SK-N-SH (cell line): ENCODE results near the gene UNC93B1. TPM values are rescaled to one million over a fixed set of nuclear protein-coding genes. Genes with fewer than 3 reads are reported as not detected.

Experiments used
- CTCF ChIA-PET: fragments of 300-600, 350-600 bp; formaldehyde crosslinking; extraction: SDS; loops from one replicate; lab custom pipeline; 2021; lab: Yijun Ruan, JAX
- POLR2A ChIA-PET: fragments of 350-600 bp; sonication (Branson Sonifier 250); formaldehyde crosslinking; extraction: SDS; loops from one replicate; lab custom pipeline; 2020; ENCODE audit warnings: antibody characterized with exemption, inconsistent platforms; lab: Yijun Ruan, JAX
- DNase-seq: peaks from one replicate; pipeline ENCODE4 v3.0.0; 2012
- H2AFZ ChIP-seq: fragments of 200-600 bp; sonication (generic); 2 replicates; pipeline ENCODE4 v1.8.1; 2016; ENCODE audit warnings: antibody characterized with exemption, mild to moderate bottlenecking, low read depth
- H3F3A ChIP-seq: fragments of 200-600 bp; sonication (generic); replicated peaks from 2 replicates; pipeline ENCODE3; 2016; ENCODE audit warnings: antibody characterized with exemption, mild to moderate bottlenecking; ENCODE audit not compliant: insufficient read depth
- H3K27ac ChIP-seq, 2 experiments: fragments of 200-500 bp in 1 of 2; fragments of 200-600 bp in 1 of 2; sonication (Bioruptor generic) in 1 of 2; sonication (generic), shearing (Covaris generic) in 1 of 2; 2 replicates each; pipeline versions ENCODE4 v1.5.1 to v1.6.1; 2014 to 2016; ENCODE audit warnings: low read depth in 2 of 2, inconsistent platforms in 1 of 2, low read length in 1 of 2, mild to moderate bottlenecking in 1 of 2, mixed read lengths in 1 of 2
- H3K27me3 ChIP-seq: fragments of 200-600 bp; sonication (generic), shearing (Covaris generic); 2 replicates; pipeline ENCODE4 v1.6.1; 2016; ENCODE audit warnings: mixed run types; ENCODE audit not compliant: insufficient read depth
- H3K36me3 ChIP-seq, 2 experiments: fragments of 200-500 bp in 1 of 2; fragments of 200-600 bp in 1 of 2; sonication (Bioruptor generic) in 1 of 2; sonication (generic) in 1 of 2; replicated peaks in 1 of 2; 2 replicates each; pipeline versions ENCODE3 to v1.5.1; 2014 to 2016; ENCODE audit warnings: low read length in 1 of 2, mild to moderate bottlenecking in 1 of 2; ENCODE audit not compliant: insufficient read depth in 2 of 2, control insufficient read depth in 1 of 2
- H3K4me1 ChIP-seq, 2 experiments: fragments of 200-500 bp in 1 of 2; fragments of 200-600 bp in 1 of 2; sonication (Bioruptor generic) in 1 of 2; sonication (generic), shearing (Covaris generic) in 1 of 2; 2 replicates each; pipeline versions ENCODE4 v1.5.1 to v1.6.1; 2014 to 2016; ENCODE audit warnings: low read depth in 1 of 2, low read length in 1 of 2, mixed run types in 1 of 2; ENCODE audit not compliant: insufficient read depth in 2 of 2, control insufficient read depth in 1 of 2
- H3K4me2 ChIP-seq: fragments of 200-600 bp; sonication (generic), shearing (Covaris generic); 2 replicates; pipeline ENCODE4 v1.6.1; 2017; ENCODE audit warnings: mixed run types
- H3K4me3 ChIP-seq, 2 experiments: fragments of 200-500 bp in 1 of 2; fragments of 200-600 bp in 1 of 2; sonication (Bioruptor generic) in 1 of 2; sonication (generic), shearing (Covaris generic) in 1 of 2; 2 replicates each; pipeline versions ENCODE4 v1.5.1 to v1.8.1; 2014 to 2016; ENCODE audit warnings: low read depth in 2 of 2, inconsistent platforms in 1 of 2, low read length in 1 of 2, mild to moderate bottlenecking in 1 of 2, mixed read lengths in 1 of 2, moderate library complexity in 1 of 2
- H3K79me2 ChIP-seq: fragments of 200-600 bp; sonication (generic); 2 replicates; pipeline ENCODE4 v1.8.1; 2017; ENCODE audit warnings: mild to moderate bottlenecking; ENCODE audit not compliant: insufficient read depth
- H3K9ac ChIP-seq: fragments of 200-600 bp; sonication (generic); 2 replicates; pipeline ENCODE4 v1.6.1; 2017; ENCODE audit warnings: mixed run types
- H3K9me2 ChIP-seq: fragments of 200-600 bp; sonication (generic); 2 replicates; pipeline ENCODE4 v1.6.1; 2017; ENCODE audit warnings: mixed run types
- H3K9me3 ChIP-seq: fragments of 200-600 bp; sonication (generic); 2 replicates; pipeline ENCODE4 v1.6.1; 2017; ENCODE audit warnings: mixed run types, mild to moderate bottlenecking, moderate library complexity
- H4K20me1 ChIP-seq: fragments of 200-600 bp; sonication (generic); 2 replicates; pipeline ENCODE4 v1.6.1; 2017; ENCODE audit warnings: mild to moderate bottlenecking, mixed run types; ENCODE audit not compliant: insufficient read depth
- CTCF ChIP-seq: fragments of 200-600 bp; sonication (generic); IDR thresholded peaks from 2 replicates; pipeline ENCODE4 v1.6.1; 2017; ENCODE audit warnings: antibody characterized with exemption, mild to moderate bottlenecking, moderate library complexity
- ELF1 ChIP-seq: IDR thresholded peaks from 2 replicates; pipeline ENCODE4 v1.4.0; 2012
- FOXJ3 ChIP-seq: sonication (generic); formaldehyde crosslinking; IDR thresholded peaks from 2 replicates; pipeline ENCODE4 v1.5.1; 2020; ENCODE audit warnings: mild to moderate bottlenecking, missing genetic modification reagents
- IRF3 ChIP-seq: fragments of 150-350 bp; IDR thresholded peaks from 2 replicates; pipeline ENCODE4 v1.6.1; 2016; ENCODE audit warnings: mild to moderate bottlenecking, low read depth, low read length
- JUND ChIP-seq: IDR thresholded peaks from 2 replicates; pipeline ENCODE4 v1.4.0; 2012
- MAX ChIP-seq: IDR thresholded peaks from 2 replicates; pipeline ENCODE4 v1.4.0; 2012; ENCODE audit warnings: low read depth
- MEF2A ChIP-seq: IDR thresholded peaks from 2 replicates; pipeline ENCODE4 v1.4.0; 2012; ENCODE audit warnings: low read depth, borderline replicate concordance
- NRF1 ChIP-seq: IDR thresholded peaks from 2 replicates; pipeline ENCODE4 v1.6.1; 2012; ENCODE audit warnings: low read depth, mild to moderate bottlenecking, low read length
- POLR2AphosphoS5 ChIP-seq: IDR thresholded peaks from 2 replicates; pipeline ENCODE4 v1.6.1; 2012; ENCODE audit warnings: low read depth, low read length
- RFX5 ChIP-seq: IDR thresholded peaks from 2 replicates; pipeline ENCODE4 v1.6.1; 2012; ENCODE audit warnings: mild to moderate bottlenecking, improper control_type of control experiment, low read length
- SIN3A ChIP-seq: IDR thresholded peaks from 2 replicates; pipeline ENCODE4 v1.6.1; 2012; ENCODE audit warnings: low read depth, mild to moderate bottlenecking, low read length, moderate library complexity, borderline replicate concordance
- SMC3 ChIP-seq: IDR thresholded peaks from 2 replicates; pipeline ENCODE4 v1.6.1; 2012; ENCODE audit warnings: low read depth, low read length, improper control_type of control experiment
- TAF1 ChIP-seq: IDR thresholded peaks from 2 replicates; pipeline ENCODE4 v1.6.1; 2012; ENCODE audit warnings: low read depth, mild to moderate bottlenecking, low read length, moderate library complexity, borderline replicate concordance
- USF1 ChIP-seq: IDR thresholded peaks from 2 replicates; pipeline ENCODE4 v1.4.0; 2012; ENCODE audit warnings: low read depth, borderline replicate concordance
- USF2 ChIP-seq: fragments of 150-350 bp; IDR thresholded peaks from 2 replicates; pipeline ENCODE4 v1.6.1; 2017; ENCODE audit warnings: antibody characterized with exemption, low read length, low read depth, borderline replicate concordance
- YY1 ChIP-seq: IDR thresholded peaks from 2 replicates; pipeline ENCODE4 v1.4.0; 2012; ENCODE audit warnings: low read depth, mild to moderate bottlenecking
- ZBTB33 ChIP-seq: IDR thresholded peaks from 2 replicates; pipeline ENCODE4 v1.4.0; 2012; ENCODE audit warnings: low read depth, borderline replicate concordance
- WGBS: methylation state at CpG from one replicate; pipeline ENCODE4 v1.1.6; 2017; ENCODE audit warnings: low lambda C conversion rate; 5-methylcytosine and 5-hydroxymethylcytosine counted together
- polyA plus RNA-seq, 3 experiments: library from polyadenylated mRNA; depleted of rRNA; stranded (reverse); fragments of >200 nt; gene quantifications; 2 replicates each; pipeline ENCODE4 v1.2.3, GENCODE V29; 2012

UNC93B1 gene
- polyA plus RNA-seq, 1 of the 3 experiments (the other 2 are of a cell fraction) = 28.9 TPM

GRCh38 chr11:68044145-68044813 is 40.4 kb upstream of the UNC93B1 start (continued):
- TF ChIP-seq USF2 = no peak
- no peak for TF ChIP-seq RFX5
- no peak for TF ChIP-seq CTCF
- TF ChIP-seq TAF1 = no peak
- no peak for TF ChIP-seq ELF1

- Histone ChIP-seq H4K20me1 (no peaks in the 10 kb centered on the region), H3K9ac (no peak overlapping the region), H3K27ac (no peak overlapping the region), H3K36me3 (no peaks in the 10 kb centered on the region), H3K27me3 (no peaks in the 10 kb centered on the region), H2AFZ (no peak overlapping the region), H3K4me2 (no peak overlapping the region), H3F3A (no peaks in the 10 kb centered on the region), H3K79me2 (no peaks in the 10 kb centered on the region), H3K9me2 (no peaks in the 10 kb centered on the region), H3K4me3 (no peak overlapping the region), H3K4me1 (peaks cover 12 to 14% of the 10 kb centered on the region in 2 experiments; a peak in 2 of 4 replicates), H3K9me3 (no peaks in the 10 kb centered on the region)
- 90% methylated on average over 18 of the region's 36 CpGs for WGBS
- ChIA-PET CTCF (no interaction called here), POLR2A (no interaction called here)
- peak; percentile 53 for DNase-seq
- TF ChIP-seq USF2 (no peak), SMC3 (no peak), FOXJ3 (CRISPR knock-in tag) (no peak), IRF3 (no peak), POLR2AphosphoS5 (no peak), ELF1 (no peak), ZBTB33 (no peak), USF1 (no peak), MAX (no peak), JUND (no peak), SIN3A (no peak), YY1 (no peak), MEF2A (no peak), RFX5 (no peak), NRF1 (no peak)
Measured at GRCh38 chr11:68043349-68044144, 39.6 kb upstream of the UNC93B1 start.
